GM18873 (cell line): Measurements from ENCODE around the gene ANO8.

Experiments used
- ATAC-seq: cut with Tn5 transposase; IDR thresholded peaks from one replicate; pipeline ENCODE4 v1.9.1; 2021; ENCODE audit warnings: mild to moderate bottlenecking, moderate library complexity, moderate number of reproducible peaks; ENCODE audit not compliant: unreplicated experiment, low FRiP score

ANO8 gene

DNA sequence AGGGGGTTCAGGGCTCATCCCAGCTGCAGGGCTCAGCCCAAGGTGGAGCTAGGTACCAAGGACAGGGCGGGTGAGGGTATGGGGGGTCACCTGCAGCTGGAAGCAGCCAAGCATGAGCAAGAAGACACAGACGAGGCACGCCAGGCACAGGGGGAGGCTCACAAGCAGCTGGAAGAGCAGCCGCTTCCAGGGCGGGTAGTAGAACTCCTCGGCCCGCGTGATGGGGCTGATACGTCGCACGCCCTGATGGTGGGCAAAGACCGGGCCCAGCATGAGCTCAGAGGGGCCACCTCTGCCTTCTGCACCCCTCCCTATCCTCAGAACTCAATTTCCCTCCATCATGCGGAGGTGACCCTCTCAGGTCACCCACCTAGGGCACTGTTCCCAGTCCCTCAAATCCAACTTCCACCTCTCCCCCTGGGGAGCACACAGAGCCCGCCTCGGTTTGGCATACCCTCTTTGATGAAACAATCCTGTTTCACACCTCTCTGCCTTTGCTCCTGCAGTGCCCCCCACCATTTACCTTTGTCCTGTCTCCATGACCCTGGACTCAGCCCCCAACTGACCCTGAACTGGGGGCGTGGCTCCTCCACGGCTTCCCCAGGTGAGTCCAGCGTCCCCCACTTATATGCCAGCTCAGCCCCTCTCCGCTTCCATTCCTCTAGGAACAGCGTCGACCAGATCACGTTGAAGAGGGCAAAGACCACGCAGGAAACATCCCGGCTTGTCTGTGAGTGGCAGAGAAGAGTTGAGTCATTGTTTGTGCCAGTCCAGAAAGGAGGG is 4.2 kb downstream of the ANO8 start:
- ATAC-seq: no peak

DNA sequence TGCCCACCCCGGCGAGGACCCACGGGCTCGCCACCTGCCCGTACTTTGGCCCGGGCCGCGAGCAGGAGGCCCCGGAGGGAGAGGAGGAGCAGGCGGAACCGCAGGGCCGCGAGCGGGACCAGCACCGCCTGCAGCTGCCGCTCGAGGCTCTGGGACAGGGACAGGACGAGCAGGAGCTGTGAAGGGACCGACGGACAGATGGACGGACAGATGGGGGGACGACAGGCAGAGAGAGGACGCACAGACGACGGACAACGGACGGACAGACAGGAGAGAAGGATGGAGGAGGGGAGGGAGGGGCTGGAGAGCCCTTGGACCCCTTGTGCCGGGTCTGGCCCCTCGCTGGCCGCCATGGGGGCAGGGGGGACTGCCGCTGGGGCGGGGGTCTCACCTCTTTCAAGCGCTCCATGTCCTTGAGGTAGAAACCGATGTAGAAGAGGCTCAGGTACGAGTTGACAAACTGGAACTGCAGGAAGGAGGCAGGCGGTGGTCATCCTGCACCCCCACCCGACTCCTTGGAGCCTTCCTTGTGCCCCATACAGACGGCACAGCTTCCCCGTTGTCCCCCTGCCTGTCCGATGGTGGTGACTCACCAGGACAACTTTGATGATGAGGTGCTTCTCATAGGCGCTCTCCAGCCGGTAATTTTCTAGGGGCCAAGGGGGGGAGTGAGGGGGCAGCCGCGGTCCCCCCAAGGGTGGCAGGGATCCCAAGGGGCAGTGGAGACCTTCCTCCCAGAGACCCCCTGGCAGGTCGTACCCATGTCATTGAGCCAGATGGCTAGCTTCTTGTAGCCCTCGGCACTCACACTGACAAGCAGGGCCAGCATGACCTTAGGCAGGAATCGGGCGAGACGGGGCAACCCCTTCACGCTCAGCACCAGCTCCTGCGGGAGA is 5.0 kb downstream of the ANO8 start:
- no peak for ATAC-seq

DNA sequence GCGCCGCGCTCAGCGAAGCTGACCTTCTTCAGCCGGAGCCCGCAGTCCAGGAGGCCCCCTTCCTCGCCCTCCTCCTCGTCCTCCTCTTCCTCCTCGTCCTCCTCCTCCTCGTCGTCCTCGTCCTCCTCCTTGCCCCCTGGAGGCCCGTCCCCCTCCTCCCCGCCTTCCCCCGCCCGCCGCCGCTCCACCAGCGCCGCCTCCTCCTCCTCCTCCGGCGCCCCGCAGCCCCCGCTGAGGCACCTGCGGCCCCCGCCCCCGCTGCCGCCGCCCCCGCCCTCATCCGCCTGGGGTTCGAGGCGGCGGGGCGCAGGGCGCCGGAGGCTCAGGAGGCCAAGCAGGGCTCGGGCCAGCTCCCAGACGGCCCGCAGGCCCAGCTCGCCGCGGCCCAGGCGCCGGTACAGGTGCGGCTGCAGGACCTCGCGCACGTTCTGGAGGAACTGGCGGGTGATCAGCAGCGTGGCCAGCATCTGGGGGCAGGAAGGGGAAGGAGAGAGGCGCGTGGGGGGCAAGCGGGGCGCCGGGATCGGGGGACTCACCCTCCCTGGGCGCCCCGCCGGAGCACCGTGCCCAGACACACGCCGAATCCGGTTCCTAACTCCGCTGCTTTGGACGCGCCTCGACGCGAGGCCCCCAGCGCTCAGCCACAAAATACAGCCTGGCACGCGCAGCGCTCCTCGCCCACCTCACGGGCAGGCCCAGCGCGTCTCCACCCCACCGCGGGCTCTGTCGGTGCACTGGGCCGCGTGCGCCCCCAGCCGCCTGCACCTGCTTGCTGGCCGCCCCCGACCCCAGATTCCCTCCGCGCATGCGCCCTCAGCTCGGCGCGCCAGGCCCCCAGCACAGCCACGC is 5.9 kb downstream of the ANO8 start:
- ATAC-seq: no peak

DNA sequence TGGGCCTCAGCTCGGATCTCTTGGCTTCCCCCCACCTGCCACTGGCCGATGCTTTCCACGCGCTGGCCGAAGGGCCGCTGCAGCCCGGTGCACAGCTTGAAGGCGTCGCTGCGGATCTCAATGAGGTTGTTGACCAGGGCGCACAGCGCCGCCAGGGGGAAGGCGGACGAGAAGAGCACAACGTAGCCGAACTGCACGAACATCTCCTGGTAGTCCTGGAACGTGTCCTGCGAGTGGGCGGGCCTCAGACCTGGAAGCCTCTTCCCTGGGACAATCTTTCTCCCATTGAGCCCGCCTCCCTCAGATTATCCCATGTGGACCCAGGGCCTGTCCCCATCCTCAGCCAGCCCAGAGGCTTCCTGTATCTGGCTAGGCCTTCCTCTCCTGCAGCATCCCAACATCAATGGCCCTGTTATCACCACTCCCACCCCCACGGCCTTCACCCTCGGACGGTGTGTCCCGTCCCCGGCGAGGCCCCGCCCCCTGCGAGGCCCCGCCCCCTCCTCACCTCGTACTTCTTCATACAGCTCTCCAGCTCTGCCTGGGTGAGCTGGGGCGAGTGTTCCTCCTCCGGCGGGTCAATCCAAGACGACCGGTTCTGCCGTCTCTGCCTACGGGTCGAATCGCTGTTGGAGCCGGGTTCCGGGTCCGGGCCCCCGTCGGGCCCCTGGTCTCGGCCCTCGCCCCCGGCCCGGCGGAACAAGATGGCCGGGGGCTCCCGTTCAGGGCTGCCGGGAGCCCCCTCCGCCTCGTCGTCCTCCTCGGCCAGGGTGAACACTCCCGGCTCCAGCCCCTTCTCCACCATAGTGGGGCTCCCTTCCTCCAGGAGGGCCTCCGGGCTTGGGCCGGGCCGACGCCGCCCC is 6.8 kb downstream of the ANO8 start:
- no peak for ATAC-seq

DNA sequence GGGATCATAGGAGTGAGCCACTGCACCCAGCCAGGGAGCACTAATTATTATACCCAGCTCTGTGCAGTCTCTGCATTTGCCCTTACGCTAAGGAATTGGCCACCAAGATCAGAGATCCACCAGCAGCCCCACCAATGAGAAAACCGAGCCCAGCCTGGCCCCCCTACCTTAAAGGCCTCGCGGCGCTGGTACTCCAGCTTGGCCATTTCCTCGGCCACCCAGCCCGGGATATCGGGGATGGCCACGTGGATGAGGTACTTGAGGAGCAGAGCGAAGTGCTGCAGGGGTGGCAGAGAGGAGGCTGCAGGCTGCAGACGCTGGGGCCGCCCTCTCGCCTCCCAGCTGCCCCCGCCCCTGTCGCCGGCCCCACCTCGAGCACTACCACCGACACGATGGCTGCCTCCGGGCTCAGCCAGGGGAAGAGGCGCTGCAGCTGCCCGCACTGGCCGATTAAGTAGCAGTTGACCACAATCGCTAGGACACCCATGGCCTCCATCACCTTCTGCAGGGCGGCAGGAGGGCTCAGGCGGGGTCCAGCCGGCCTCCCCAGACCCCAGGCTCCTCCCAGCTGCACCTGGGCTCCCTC is 7.5 kb downstream of the ANO8 start:
- ATAC-seq: no peak

DNA sequence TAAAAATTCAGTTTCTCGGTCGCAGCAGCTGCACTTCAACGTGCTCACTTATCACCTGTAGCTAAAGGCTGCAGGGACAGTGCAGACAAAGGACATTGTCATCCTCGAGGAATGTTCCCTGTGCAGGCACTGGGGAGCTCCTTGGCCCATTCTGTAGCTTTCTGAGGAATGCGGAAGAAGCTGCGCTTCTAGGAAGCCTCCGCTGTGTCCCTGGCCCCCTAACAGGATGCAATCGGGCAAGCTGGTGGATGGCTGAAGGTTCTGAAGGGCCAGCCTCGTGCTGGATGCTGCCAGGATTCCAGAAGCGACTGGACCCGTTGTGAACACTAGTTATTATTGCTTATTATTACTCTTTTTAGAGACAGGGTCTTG is 8.1 kb downstream of the ANO8 start:
- no peak for ATAC-seq

DNA sequence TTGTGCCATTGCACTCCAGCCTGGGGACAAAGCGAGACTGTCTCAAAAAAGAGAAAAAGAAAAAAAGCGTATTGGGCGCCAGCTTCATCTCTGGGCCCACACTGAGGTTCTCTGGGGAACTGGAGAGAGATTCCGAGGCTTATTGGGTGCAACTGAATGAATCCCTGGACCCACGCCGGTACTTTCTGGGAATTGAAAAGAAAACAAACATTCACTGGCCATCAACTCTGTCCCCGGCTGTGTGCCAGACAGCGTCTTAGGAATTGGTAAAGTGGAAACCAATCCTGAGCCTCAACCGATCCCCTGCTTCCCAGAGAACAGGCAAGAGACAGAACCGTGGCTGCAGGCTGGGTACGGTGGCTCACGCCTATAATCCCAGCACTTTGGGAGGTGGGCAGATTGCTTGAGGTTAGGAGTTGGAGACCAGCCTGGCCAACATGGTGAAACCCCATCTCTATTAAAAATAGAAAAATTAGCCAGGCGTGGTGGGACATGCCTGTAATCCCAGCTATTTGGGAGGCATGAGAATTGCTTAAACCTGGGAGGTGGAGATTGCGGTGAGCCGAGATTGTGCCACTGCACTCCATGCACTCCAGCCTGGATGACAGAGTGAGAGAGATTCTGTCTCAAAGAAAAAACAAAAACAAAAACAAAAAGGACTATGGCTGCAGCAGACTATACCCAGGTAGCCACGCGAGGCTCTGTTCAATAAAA is 8.6 kb downstream of the ANO8 start:
- ATAC-seq: no peak

DNA sequence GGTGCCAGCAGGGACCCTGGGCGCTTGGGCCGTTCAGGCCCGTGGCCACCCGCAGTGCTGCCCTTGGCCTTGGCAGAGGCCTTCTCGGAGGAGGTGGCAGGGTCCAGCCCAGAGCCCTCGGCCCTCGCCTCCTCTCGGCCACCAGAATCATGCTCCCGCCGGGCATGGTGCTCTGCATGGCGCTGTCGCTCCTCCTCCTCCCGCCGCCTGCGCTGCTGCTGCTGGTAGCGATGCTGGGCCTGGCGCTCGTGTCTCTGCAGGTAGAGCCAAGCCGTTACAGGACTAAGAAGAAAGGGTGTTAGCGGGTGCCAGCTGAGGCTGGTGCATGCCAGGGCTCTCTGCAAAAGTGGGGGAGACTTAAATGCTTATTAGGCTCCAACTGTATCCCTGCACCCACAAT is 9.5 kb downstream of the ANO8 start:
- no peak for ATAC-seq

DNA sequence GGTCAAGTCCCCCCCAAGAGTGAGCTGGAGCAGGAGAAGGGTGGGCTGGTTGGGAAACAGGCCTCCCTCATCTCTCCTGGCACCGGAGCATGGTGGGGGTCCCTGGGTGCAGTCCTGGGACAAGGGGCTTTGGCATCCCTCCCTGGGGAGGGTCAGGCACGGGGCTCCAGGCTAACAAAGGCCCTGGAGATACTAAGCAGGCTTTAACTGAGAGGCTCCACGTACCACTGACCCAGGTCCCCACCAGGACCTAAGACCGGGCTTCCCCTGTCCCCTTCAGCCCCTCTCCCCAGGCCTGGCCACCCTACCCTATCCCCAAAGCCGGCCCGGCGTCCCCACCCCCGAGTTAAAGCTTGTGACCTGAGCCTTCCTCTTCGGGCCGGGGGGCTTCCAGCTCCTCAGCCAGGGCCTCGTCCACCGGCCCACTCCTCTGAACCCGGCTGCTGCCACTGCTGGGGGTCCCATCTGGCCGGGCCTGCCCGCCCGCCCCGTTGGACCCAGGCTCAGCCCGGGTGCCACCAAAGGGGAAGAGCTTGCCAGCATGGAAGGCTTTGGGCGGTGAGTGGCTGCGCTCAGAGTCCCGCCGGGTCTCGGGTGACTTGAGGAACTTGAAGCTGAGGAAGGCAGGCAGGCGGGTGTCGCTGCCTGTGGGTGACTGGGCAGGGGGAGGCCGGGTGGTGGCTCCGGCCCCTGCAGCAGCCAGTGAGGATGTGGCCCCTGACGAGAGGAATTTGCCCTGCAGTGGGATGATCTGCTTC is 10.1 kb downstream of the ANO8 start:
- no peak for ATAC-seq

DNA sequence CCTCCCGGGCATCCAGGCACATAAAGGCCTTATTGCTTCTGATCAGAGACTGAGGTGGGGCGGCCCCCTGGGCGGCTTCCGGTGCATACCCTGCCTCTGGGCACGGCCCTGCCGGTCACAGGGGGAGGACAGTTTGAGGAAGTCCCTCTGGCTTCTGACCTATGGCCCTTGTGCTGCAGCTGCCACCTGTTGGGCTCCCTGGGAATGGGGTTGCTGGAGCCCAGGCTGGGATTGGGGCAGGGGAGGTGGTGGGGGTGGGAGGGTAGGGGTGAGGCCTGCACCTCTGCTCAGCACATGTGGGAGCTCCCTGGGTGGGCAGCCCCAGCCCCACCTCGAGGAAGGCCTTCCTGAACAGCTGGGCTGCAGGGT is 10.7 kb downstream of the ANO8 start:
- ATAC-seq: no peak

DNA sequence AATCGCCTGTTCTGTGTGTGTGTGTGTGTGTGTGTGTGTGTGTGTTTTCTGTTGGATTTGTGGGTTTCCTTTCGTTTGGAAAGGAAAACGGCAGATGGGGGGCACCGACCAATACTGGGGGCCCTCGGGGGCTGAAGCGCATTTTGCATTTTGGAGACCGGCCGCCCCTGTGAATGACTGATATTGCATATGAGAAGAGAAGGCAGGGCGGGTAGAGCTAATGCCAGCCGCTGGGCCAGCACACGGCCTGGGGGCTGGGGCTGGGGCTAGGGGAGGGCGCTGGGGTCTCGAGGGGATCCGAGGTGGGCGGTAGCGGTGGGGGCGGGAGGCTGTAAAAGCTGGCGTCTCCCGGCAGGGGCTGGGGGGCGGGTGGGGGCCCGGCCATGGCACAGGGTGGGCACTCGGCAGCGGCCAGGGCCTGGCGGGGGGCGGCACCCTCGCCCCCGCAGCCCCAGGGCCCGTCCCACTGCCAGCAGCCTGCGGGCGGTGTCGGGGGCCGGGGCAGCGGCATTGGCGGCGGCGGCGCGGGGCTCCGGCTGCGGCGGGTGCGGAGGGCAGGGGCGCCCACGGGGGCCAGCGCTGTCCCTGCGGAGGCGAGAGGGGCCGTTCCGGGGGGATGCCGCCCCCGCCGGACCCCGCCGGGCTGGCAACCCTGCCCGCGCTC is 11.2 kb downstream of the ANO8 start:
- ATAC-seq: no peak

DNA sequence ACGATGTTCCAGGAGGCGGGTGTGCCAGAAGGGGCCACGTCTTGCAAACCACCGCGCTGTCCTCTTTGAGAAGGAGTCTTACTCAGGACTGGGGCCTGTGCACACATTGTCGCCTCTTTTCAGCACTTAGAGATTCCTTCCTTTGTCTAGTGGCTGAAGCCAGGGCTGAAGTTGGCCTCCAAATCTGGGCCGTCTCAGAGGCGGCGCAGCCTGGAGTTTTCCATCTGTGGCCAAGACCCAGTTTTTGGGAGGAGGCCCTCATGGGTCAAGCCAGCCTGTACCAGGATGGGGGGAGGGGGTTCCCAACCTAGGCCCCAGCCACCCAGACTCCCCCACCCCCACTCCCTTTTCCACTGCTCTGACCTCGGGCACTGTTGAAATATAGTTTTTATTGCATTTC is 11.8 kb downstream of the ANO8 start:
- no peak for ATAC-seq

DNA sequence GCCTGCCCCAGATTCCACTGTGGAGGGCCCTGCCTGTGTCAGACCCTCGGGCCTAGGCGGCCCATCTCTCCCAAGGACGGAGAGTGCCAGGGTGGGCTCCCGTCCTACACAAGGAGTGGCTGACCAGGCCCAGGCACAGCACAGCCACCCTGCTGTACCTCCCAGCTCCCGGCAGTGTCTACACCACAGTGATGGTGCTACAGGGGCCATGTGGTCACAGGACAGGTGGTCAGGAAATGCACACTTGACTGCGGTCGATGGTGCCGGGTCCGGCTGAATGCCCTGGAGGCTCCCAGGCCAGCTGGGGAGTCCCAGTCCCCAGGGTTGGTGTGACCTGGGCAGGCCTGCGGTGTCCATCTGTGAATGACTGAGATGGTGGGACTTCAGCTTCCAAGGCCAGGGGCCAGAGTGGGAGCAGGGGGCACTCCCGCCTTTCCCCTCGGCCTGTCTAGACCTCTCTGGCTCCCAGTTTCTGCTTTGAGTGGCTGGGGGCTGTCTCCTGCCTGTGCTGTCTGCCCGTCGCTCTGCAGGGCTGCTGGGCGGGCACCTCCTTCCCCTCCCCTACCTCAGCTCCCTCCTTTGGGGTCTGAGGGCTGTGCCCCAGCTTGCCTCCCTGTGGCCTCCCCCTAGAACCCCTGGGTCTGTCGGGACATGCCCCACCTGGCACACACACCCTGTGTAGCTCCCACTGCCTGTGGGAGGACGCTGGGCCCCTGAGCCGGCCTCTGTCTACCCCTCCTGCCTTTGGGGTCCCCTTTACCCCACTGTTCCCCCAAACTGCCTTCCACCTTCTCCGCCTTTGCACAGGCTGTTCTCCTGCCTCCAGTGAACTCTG is 12.8 kb downstream of the ANO8 start:
- no peak for ATAC-seq

DNA sequence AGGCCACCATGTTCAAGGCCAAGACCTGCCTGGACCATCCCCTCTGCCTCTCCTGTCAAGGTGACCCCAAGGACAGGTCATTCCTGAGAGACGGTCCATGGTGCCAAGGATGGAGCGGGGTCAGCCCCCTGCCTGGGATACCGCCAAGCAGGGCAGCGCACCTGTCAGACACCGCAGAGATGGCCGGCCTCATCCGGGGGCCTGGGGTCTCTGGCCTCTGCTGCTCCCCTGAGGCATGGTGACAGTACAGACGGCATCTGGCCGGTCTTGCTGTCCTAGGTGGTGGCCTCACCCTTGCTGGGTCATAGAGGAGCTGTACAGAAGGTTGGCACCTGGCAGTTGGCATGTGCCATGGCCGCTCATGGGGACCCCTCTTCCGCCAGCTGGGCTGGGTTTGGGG is 14.2 kb downstream of the ANO8 start:
- ATAC-seq: no peak

DNA sequence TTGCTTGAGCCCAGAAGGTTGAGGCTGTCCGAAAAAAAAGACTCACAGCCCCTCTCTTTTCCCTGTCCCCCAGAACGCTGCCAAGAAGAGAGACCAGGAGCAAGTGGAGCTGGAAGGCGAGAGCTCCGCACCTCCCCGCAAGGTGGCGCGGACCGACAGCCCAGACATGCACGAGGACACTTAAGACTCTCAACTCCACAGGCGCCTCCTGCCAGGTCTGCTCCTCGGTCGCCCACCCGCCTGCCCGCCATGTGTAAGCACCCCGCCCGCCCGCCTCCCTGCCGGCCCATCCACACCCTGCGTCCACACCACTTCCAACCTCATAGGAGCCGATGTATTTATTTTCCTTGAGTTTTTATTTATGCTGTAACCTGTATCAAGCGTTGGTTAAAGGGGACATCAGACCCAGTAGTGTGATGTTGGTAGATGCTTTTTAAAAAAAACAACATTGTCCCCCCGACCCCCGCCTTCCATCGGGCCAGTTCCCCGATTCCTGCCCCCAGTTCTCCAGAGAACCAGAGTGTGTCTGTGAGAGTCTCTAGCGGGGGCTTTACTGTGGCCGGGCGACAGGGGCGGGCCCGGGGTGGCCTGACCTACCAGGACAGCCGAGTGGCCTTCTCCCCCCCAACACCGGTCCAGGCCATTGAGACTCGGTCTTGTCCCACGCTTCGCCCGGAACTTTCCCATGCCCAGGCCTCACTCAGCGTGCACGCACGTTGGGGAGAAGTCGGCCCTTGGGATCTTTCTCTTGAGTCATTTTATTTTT is 15.0 kb downstream of the ANO8 start:
- no peak for ATAC-seq

DNA sequence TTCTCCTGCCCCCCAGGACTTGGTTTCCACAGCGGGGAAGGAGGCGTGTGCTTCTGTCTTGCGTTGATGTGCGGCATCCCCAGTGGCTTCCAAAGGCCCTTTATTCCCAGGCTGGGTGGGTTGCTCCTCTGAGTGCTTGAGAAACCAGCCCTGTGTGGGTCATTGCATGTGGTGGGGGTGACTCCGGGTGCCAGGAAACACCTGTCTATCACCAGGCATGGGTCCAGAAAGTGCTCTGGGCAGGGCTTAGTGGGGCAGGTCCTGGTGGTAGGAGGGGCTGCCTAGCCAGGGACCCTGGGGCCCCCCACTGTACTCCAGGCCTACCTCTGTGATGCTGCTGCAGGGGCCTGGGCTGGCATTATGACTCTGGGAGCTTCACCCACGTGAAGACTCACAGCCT is 15.7 kb downstream of the ANO8 start:
- no peak for ATAC-seq
